Panc1 (cell line): ENCODE results near the gene NT5E. TPM values are rescaled to one million over a fixed set of nuclear protein-coding genes. Genes with fewer than 3 reads are reported as not detected.

Source experiments
- ATAC-seq: fragments of 200-7000 bp; cut with Tn5 transposase; 2 replicates; pipeline ENCODE4 v1.9.1; 2020; ENCODE audit warnings: mild to moderate bottlenecking, moderate library complexity
- BruUV-seq: library from RNA; stranded (reverse); fragments of 400-500 nt; replicated peaks from 2 replicates; lab custom pipeline; 2021; lab: Mats Ljungman, UMichigan
- CTCF ChIA-PET: fragments of 300-600 bp; sonication (Branson Sonifier 250); formaldehyde crosslinking; loops from one replicate; lab custom pipeline; 2022; ENCODE audit warnings: antibody characterized with exemption; lab: Charles Lee
- POLR2A ChIA-PET: fragments of 300-600 bp; sonication (Branson Sonifier 250); formaldehyde crosslinking; loops from one replicate; lab custom pipeline; 2022; ENCODE audit warnings: antibody characterized with exemption; lab: Charles Lee
- DNase-seq: peaks from one replicate; pipeline ENCODE4 v3.0.0-alpha.2; 2010; ENCODE audit warnings: low read depth, low spot score
- H3K27ac ChIP-seq: 2 replicates; pipeline ENCODE4 v1.5.1; 2011; ENCODE audit warnings: mild to moderate bottlenecking, low read length, inconsistent platforms
- H3K27me3 ChIP-seq: fragments of 200-500 bp; sonication (Bioruptor generic); 2 replicates; pipeline ENCODE4 v1.6.0; 2014; ENCODE audit warnings: low read length, inconsistent platforms; ENCODE audit not compliant: control insufficient read depth, insufficient read depth
- H3K36me3 ChIP-seq: fragments of 200-500 bp; sonication (Bioruptor generic); 2 replicates; pipeline ENCODE4 v1.5.1; 2014; ENCODE audit warnings: inconsistent platforms, mild to moderate bottlenecking, low read length, moderate library complexity; ENCODE audit not compliant: control insufficient read depth, insufficient read depth
- H3K4me1 ChIP-seq: 2 replicates; pipeline ENCODE4 v1.5.1; 2011; ENCODE audit warnings: inconsistent platforms, mild to moderate bottlenecking, low read length, moderate library complexity; ENCODE audit not compliant: control insufficient read depth, insufficient read depth
- H3K4me3 ChIP-seq, 2 experiments: 2 replicates each; pipeline ENCODE4 v1.5.1; 2011 to 2012; ENCODE audit warnings: low read depth in 2 of 2, low read length in 2 of 2, mild to moderate bottlenecking in 2 of 2, inconsistent platforms in 1 of 2, moderate library complexity in 1 of 2
- H3K9me3 ChIP-seq: fragments of 200-500 bp; sonication (Bioruptor generic); 2 replicates; pipeline ENCODE4 v1.5.1; 2014; ENCODE audit warnings: low read depth, mild to moderate bottlenecking, inconsistent platforms, low read length, moderate library complexity; ENCODE audit not compliant: control insufficient read depth, insufficient read depth
- POLR2AphosphoS5 ChIP-seq: IDR thresholded peaks from 2 replicates; pipeline ENCODE4 v1.6.1; 2012; ENCODE audit warnings: mild to moderate bottlenecking, low read depth, low read length, moderate library complexity
- SIN3A ChIP-seq: IDR thresholded peaks from 2 replicates; pipeline ENCODE4 v1.6.1; 2012; ENCODE audit warnings: low read depth, mild to moderate bottlenecking, low read length, moderate library complexity, borderline replicate concordance; ENCODE audit not compliant: insufficient read depth
- TCF7L2 ChIP-seq: IDR thresholded peaks from 2 replicates; pipeline ENCODE4 v1.6.1; 2011; ENCODE audit warnings: mild to moderate bottlenecking, low read depth, low read length, inconsistent platforms
- in situ Hi-C: cut with HindIII; loops from 2 replicates; pipeline ENCODE4 v1.10.0; 2016; ENCODE audit warnings: low sequenced_read_pairs, low pct_unique_long_range_greater_than_20kb
- intact Hi-C: fragments of 100-400 bp; cut with micrococcal nuclease; formaldehyde crosslinking; loops from one replicate; pipeline ENCODE4 v1.10.0; 2022; ENCODE audit not compliant: unreplicated experiment
- total RNA-seq: library from RNA; stranded (reverse); gene quantifications from one replicate; pipeline ENCODE4 v1.2.1, GENCODE V29; 2021; ENCODE audit not compliant: unreplicated experiment
- TF ChIP-seq, protein P1 (sequence below): fragments of 450-650 bp; IDR thresholded peaks from 2 replicates; pipeline ENCODE4 v1.5.1; 2017; ENCODE audit warnings: mild to moderate bottlenecking
- TF ChIP-seq, protein P2 (sequence below), 2 experiments: IDR thresholded peaks; 2 replicates each; pipeline ENCODE4 v1.6.1; 2011 to 2012; ENCODE audit warnings: low read depth in 2 of 2, control low read depth in 1 of 2, low read length in 1 of 2, mild to moderate bottlenecking in 1 of 2, moderate library complexity in 1 of 2; ENCODE audit not compliant: insufficient read depth in 1 of 2

NT5E gene
- total RNA-seq, 1 experiment from 2014 or later, result 58.4 TPM

DNA sequence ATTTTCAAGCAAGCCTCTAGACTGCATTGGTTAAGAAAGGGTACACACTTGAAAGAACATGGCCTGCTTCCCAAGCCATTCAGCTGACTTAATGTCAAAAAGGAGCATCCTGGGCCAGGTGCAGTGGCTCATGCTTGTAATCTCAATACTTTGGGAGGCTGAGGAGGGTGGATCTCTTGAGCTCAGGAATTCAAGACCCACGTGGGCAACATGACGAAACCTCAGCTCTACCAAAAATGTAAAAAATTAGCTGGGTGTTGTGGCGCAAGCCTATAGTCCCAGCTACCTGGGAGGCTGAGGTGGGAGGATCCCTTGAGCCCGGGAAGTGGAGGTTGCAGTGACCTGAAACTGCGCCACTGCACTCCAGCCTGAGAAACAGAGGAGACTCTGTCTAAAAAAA, 26.9 kb upstream of the NT5E start:
- TF ChIP-seq TCF7L2, result no peak
- no peaks in the 10 kb centered on the region for H3K27me3 ChIP-seq
- H3K27ac ChIP-seq, result no peak overlapping the region
- no peaks in the 10 kb centered on the region for H3K4me1 ChIP-seq
- ATAC-seq, result no peak
- H3K4me3 ChIP-seq, result no peak overlapping the region
- ChIA-PET CTCF (interaction anchor here (0.7 kb wide), 1 partner anchor 693 kb away, joined by 8 read pairs; no protein-coding TSS in a partner anchor), POLR2A (no interaction called here)
- in situ Hi-C loops, result no loop called here
- BruUV-seq, result no TSS peak
- H3K9me3 ChIP-seq, result peaks cover 15% of the 10 kb centered on the region; the same call in 1 of the 2 replicates
- no peaks in the 10 kb centered on the region for H3K36me3 ChIP-seq
- intact Hi-C loops, result no loop called here
- no peak for DNase-seq

DNA sequence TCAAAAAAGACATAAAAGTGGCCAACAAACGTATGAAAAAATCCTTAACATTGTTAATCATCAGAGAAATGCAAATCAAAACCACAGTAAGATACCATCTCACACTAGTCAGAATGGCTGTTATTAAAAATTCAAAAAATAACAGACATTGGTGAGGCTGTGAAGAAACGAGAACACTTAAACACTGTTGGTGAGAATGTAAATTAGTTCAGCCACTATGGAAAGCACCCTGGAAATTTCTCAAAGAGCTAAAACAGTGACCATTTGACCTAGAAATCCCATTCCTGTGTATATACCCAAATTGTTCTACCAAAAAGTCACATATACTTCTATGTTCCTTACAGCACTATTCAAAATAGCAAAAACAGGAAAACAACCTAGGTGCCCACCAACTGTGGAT, 24.9 kb upstream of the NT5E start:
- no peak for ATAC-seq
- TF ChIP-seq, protein P1, sequence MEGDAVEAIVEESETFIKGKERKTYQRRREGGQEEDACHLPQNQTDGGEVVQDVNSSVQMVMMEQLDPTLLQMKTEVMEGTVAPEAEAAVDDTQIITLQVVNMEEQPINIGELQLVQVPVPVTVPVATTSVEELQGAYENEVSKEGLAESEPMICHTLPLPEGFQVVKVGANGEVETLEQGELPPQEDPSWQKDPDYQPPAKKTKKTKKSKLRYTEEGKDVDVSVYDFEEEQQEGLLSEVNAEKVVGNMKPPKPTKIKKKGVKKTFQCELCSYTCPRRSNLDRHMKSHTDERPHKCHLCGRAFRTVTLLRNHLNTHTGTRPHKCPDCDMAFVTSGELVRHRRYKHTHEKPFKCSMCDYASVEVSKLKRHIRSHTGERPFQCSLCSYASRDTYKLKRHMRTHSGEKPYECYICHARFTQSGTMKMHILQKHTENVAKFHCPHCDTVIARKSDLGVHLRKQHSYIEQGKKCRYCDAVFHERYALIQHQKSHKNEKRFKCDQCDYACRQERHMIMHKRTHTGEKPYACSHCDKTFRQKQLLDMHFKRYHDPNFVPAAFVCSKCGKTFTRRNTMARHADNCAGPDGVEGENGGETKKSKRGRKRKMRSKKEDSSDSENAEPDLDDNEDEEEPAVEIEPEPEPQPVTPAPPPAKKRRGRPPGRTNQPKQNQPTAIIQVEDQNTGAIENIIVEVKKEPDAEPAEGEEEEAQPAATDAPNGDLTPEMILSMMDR, result no peak
- TF ChIP-seq TCF7L2 (no peak), SIN3A (no peak), POLR2AphosphoS5 (no peak)
- TF ChIP-seq, protein P2, sequence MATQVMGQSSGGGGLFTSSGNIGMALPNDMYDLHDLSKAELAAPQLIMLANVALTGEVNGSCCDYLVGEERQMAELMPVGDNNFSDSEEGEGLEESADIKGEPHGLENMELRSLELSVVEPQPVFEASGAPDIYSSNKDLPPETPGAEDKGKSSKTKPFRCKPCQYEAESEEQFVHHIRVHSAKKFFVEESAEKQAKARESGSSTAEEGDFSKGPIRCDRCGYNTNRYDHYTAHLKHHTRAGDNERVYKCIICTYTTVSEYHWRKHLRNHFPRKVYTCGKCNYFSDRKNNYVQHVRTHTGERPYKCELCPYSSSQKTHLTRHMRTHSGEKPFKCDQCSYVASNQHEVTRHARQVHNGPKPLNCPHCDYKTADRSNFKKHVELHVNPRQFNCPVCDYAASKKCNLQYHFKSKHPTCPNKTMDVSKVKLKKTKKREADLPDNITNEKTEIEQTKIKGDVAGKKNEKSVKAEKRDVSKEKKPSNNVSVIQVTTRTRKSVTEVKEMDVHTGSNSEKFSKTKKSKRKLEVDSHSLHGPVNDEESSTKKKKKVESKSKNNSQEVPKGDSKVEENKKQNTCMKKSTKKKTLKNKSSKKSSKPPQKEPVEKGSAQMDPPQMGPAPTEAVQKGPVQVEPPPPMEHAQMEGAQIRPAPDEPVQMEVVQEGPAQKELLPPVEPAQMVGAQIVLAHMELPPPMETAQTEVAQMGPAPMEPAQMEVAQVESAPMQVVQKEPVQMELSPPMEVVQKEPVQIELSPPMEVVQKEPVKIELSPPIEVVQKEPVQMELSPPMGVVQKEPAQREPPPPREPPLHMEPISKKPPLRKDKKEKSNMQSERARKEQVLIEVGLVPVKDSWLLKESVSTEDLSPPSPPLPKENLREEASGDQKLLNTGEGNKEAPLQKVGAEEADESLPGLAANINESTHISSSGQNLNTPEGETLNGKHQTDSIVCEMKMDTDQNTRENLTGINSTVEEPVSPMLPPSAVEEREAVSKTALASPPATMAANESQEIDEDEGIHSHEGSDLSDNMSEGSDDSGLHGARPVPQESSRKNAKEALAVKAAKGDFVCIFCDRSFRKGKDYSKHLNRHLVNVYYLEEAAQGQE (IDR thresholded peaks at IDR 0.05; ENCODE audit: insufficient read depth in 1 of 2, low read depth in 2 of 2, low read length in 1 of 2), result no peak
- BruUV-seq, result no TSS peak
- H3K4me1 ChIP-seq, result no peaks in the 10 kb centered on the region
- H3K27me3 ChIP-seq, result no peaks in the 10 kb centered on the region
- no peak for DNase-seq
- no peak overlapping the region for H3K4me3 ChIP-seq
- in situ Hi-C loops (no loop called here), intact Hi-C loops (no loop called here)
- peaks cover 15% of the 10 kb centered on the region; the same call in 1 of the 2 replicates for H3K9me3 ChIP-seq
- ChIA-PET POLR2A (no interaction called here), CTCF (no interaction called here)
- no peaks in the 10 kb centered on the region for H3K36me3 ChIP-seq
- H3K27ac ChIP-seq, result no peak overlapping the region

DNA sequence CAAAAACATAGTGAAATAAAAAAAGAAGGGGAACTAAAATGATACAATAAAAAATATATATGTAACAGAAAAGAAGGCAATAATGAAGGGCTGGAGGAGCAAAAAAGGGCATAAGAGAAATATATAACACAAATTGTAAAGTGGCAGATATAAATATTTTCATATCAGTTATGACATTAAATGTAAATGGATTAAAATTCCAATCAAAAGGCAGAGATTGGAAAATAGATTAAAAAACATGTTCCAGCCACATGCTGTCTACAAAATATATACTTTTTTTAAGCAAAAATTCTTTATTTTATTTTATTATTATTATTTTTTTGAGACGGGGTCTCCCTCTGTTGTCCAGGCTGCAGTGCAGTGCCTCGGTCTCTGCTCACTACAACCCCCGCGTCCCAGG, 23.9 kb upstream of the NT5E start:
- H3K27ac ChIP-seq, result no peak overlapping the region
- no peaks in the 10 kb centered on the region for H3K27me3 ChIP-seq
- H3K36me3 ChIP-seq, result no peaks in the 10 kb centered on the region
- H3K4me3 ChIP-seq, result no peak overlapping the region
- ATAC-seq (no peak), DNase-seq (no peak)
- in situ Hi-C loops (no loop called here), intact Hi-C loops (no loop called here)
- ChIA-PET POLR2A (no interaction called here), CTCF (no interaction called here)
- peaks cover 15% of the 10 kb centered on the region; the same call in 1 of the 2 replicates for H3K9me3 ChIP-seq
- H3K4me1 ChIP-seq, result no peaks in the 10 kb centered on the region
- BruUV-seq, result no TSS peak
- TF ChIP-seq, protein P2 (IDR thresholded peaks at IDR 0.05; ENCODE audit: insufficient read depth in 1 of 2, low read depth in 2 of 2, low read length in 1 of 2), result no peak
- TF ChIP-seq SIN3A (no peak), POLR2AphosphoS5 (no peak), TCF7L2 (no peak)
- TF ChIP-seq, protein P1, result no peak
